Measurements from ENCODE around the gene GSTM4.

DNA sequence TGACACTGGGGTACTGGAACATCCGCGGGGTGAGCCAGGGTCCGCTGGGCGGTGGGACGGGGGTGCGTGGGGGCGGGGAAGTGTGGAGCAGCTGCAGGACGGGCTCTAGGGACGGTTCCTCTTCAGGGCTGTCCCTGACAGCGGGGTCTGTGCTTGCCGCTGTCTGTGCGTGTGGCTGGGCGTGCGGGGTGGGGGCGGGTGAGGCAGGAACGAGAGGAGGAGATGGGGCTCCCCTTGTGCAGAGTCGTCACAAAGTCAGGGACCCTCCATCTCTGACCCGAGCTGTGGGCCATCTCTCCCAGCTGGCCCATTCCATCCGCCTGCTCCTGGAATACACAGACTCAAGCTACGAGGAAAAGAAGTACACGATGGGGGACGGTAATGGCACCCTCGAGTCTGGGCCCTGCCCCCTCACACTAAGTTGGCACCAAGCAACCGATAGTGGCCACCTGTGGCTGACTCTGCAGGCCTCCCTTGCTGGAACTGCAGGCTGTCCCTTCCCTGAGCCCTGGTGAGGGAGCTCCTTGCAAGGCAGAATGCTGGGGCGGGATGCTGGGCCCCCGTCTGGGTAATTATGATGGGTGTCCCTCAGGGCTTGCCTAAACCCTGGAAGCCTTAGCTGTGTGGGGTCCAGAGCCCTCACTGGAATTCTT lies 12.3 kb downstream of the GSTM4 start:
- TF ChIP-seq, protein P1, sequence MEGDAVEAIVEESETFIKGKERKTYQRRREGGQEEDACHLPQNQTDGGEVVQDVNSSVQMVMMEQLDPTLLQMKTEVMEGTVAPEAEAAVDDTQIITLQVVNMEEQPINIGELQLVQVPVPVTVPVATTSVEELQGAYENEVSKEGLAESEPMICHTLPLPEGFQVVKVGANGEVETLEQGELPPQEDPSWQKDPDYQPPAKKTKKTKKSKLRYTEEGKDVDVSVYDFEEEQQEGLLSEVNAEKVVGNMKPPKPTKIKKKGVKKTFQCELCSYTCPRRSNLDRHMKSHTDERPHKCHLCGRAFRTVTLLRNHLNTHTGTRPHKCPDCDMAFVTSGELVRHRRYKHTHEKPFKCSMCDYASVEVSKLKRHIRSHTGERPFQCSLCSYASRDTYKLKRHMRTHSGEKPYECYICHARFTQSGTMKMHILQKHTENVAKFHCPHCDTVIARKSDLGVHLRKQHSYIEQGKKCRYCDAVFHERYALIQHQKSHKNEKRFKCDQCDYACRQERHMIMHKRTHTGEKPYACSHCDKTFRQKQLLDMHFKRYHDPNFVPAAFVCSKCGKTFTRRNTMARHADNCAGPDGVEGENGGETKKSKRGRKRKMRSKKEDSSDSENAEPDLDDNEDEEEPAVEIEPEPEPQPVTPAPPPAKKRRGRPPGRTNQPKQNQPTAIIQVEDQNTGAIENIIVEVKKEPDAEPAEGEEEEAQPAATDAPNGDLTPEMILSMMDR (IDR thresholded peaks at IDR 0.05), result no peak
- TF ChIP-seq POLR2AphosphoS5 (IDR thresholded peaks at IDR 0.05) (no peak), EP300 (IDR thresholded peaks at IDR 0.05) (no peak), POLR2A (IDR thresholded peaks at IDR 0.05; ENCODE audit: low read depth) (no peak)
